Left lung (tissue), 10 donors: Measurements from ENCODE around the gene DNAJB2. TPM values are rescaled to one million over a fixed set of nuclear protein-coding genes. Genes with fewer than 3 reads are reported as not detected.
"Not testable (repeated sequence)": the region's sequence is repeated elsewhere in the genome, so short reads cannot be mapped to it uniquely, and the experiment has no call there.

Experiments used
- ATAC-seq: fragments of 200-7000 bp; cut with Tn5 transposase; one replicate; pipeline ENCODE4 v1.9.1; 2020; ENCODE audit warnings: moderate library complexity
- DNase-seq, 4 donors: peaks; one replicate each; pipeline ENCODE4 v3.0.0-alpha.2; 2013 to 2020
- H3K27ac ChIP-seq, 2 donors: fragments of 200-600 bp; sonication (generic) in 1 of 2; one replicate each; pipeline versions ENCODE4 v1.5.0 to v1.8.0; 2020 to 2021
- H3K27me3 ChIP-seq, 2 donors: fragments of 200-600 bp; sonication (generic) in 1 of 2; one replicate each; pipeline versions ENCODE4 v1.5.0 to v1.8.0; 2020 to 2021
- H3K36me3 ChIP-seq, 2 donors: fragments of 200-600 bp; sonication (generic) in 1 of 2; one replicate each; pipeline versions ENCODE4 v1.5.0 to v1.8.0; 2020 to 2021
- H3K4me1 ChIP-seq, 2 donors: fragments of 200-600 bp; one replicate each; pipeline ENCODE4 v1.8.0; 2021
- H3K4me3 ChIP-seq, 2 donors: fragments of 200-600 bp; sonication (generic) in 1 of 2; one replicate each; pipeline versions ENCODE4 v1.5.0 to v1.8.0; 2020 to 2021; ENCODE audit warnings: mild to moderate bottlenecking in 1 of 2
- H3K9me3 ChIP-seq, 2 donors: fragments of 200-600 bp; sonication (generic) in 1 of 2; one replicate each; pipeline versions ENCODE4 v1.5.0 to v1.8.0; 2020 to 2021
- CTCF ChIP-seq, 2 donors: fragments of 200-600 bp; sonication (generic) in 1 of 2; IDR thresholded peaks; one replicate each; pipeline versions ENCODE4 v1.5.0 to v1.8.0; 2021; ENCODE audit warnings: antibody characterized with exemption in 2 of 2
- intact Hi-C, 2 donors: fragments of 100-400 bp; cut with DNase I; formaldehyde crosslinking; loops; one replicate each; pipeline versions ENCODE4 v1.11.2 to v1.14.2; 2022
- polyA plus RNA-seq, 6 donors: library from polyadenylated mRNA; unstranded; fragments of 120-200 nt; gene quantifications; one replicate each; pipeline ENCODE4 v1.2.1, GENCODE V29; 2013; ENCODE audit not compliant: insufficient read length in 6 of 6
- total RNA-seq, 2 donors: library from RNA; stranded (reverse); fragmentation: NEBNext Ultra II Directional; extraction: Animal tissue kit (Norgen Biotek cat#: 25700); gene quantifications; one replicate each; pipeline ENCODE4 v1.2.1, GENCODE V29; 2021
- donor health status: DM: no; HTN: yes; CAD: no.
- donor health status: DM: no; HTN: no; CAD: no.

The DNAJB2 gene
- total and polyA plus RNA-seq, 8 donors: 54.2 to 97.4 (median 63.7) TPM

GRCh38 chr2:219306047-219306446 is 26.9 kb downstream of the DNAJB2 start:
- Histone ChIP-seq H3K9me3 (no peaks in the 10 kb centered on the region), H3K4me3 (no peak overlapping the region), H3K27me3 (peaks cover 28 to 88% of the 10 kb centered on the region in 2 donors), H3K36me3 (no peaks in the 10 kb centered on the region), H3K4me1 (no peaks in the 10 kb centered on the region), H3K27ac (no peak overlapping the region)
- no peak for DNase-seq
- intact Hi-C loops: loop anchor here in 1 of 2 donors (10.0 kb wide), 1 partner anchor 251 kb away; no protein-coding TSS in a partner anchor
- no peak for TF ChIP-seq CTCF (IDR thresholded peaks at IDR 0.05)
- ATAC-seq: no peak

GRCh38 chr2:219308142-219309101 is 29.3 kb downstream of the DNAJB2 start:
- DNase-seq (peak in 3 of 4 donors; percentile 61 to 88 (median 73)), ATAC-seq (peak; percentile 93)
- Histone ChIP-seq H3K36me3 (no peaks in the 10 kb centered on the region), H3K27me3 (peaks cover 29 to 83% of the 10 kb centered on the region in 2 donors), H3K4me1 (no peaks in the 10 kb centered on the region), H3K9me3 (no peaks in the 10 kb centered on the region), H3K4me3 (no peak overlapping the region), H3K27ac (no peak overlapping the region)
- TF ChIP-seq CTCF (IDR thresholded peaks at IDR 0.05): no peak
- intact Hi-C loops: loop anchor here in 1 of 2 donors (10.0 kb wide), 1 partner anchor 254 kb away; no protein-coding TSS in a partner anchor

GRCh38 chr2:219309278-219309677 is 30.1 kb downstream of the DNAJB2 start, which contains the start of gene PTPRN:
TSS of gene PTPRN (minus strand) at chr2:219309401. CDS start at chr2:219309332, 69 bp downstream.
- intact Hi-C loops: loop anchor here in 1 of 2 donors (10.0 kb wide), 1 partner anchor 254 kb away; no protein-coding TSS in a partner anchor
- H3K36me3 ChIP-seq: no peaks in the 10 kb centered on the region
- peak in 1 of 4 donors; percentile 69 for DNase-seq
- no peaks in the 10 kb centered on the region for H3K4me1 ChIP-seq
- no peak for ATAC-seq
- peaks cover 29 to 76% of the 10 kb centered on the region in 2 donors for H3K27me3 ChIP-seq
- TF ChIP-seq CTCF (IDR thresholded peaks at IDR 0.05): no peak
- no peak within 1 kb of the TSS for H3K27ac ChIP-seq
- H3K4me3 ChIP-seq: no peak within 1 kb of the TSS
- H3K9me3 ChIP-seq: no peaks in the 10 kb centered on the region

GRCh38 chr2:219312683-219313263 is 33.6 kb downstream of the DNAJB2 start:
- H3K27ac ChIP-seq, H3K4me3 ChIP-seq, H3K9me3 ChIP-seq, intact Hi-C loops, H3K4me1 ChIP-seq, DNase-seq, ATAC-seq, H3K36me3 ChIP-seq: not testable (repeated sequence)
- peaks cover 29 to 58% of the 10 kb centered on the region in 2 donors for H3K27me3 ChIP-seq

GRCh38 chr2:219314804-219315468 is 35.8 kb downstream of the DNAJB2 start:
- Histone ChIP-seq H3K27ac (no peak overlapping the region), H3K4me1 (no peaks in the 10 kb centered on the region), H3K9me3 (no peaks in the 10 kb centered on the region), H3K27me3 (peaks cover 13 to 57% of the 10 kb centered on the region in 2 donors), H3K36me3 (no peaks in the 10 kb centered on the region), H3K4me3 (no peak overlapping the region)
- ATAC-seq (no peak), DNase-seq (no peak)
- no peak for TF ChIP-seq CTCF (IDR thresholded peaks at IDR 0.05)
- intact Hi-C loops: no loop called here
